ENCODE data around the gene GLOD4. TPM values are rescaled to one million over a fixed set of nuclear protein-coding genes. Genes with fewer than 3 reads are reported as not detected.

The GLOD4 gene
- total and polyA plus RNA-seq, 9 donors: 22.1 to 90.6 (median 46.0) TPM

- Histone ChIP-seq H3K4me1 (ENCODE audit: insufficient read depth) (no peaks in the 10 kb centered on the region), H3K27me3 (no peaks in the 10 kb centered on the region), H3K4me3 (no peak overlapping the region), H3K27ac (no peak overlapping the region), H3K36me3 (no peaks in the 10 kb centered on the region), H3K9me3 (no peaks in the 10 kb centered on the region)
- 89 to 92% (median 91%) methylated on average over 37 to 41 of the region's 41 CpGs for WGBS, 3 donors
- no peak for DNase-seq
- TF ChIP-seq CTCF (IDR thresholded peaks at IDR 0.05): no peak
- TF ChIP-seq POLR2A (IDR thresholded peaks at IDR 0.05): no peak
- TF ChIP-seq EP300 (IDR thresholded peaks at IDR 0.05): no peak
- intact Hi-C loops (cut with DNase I): loop anchor here in 1 of 4 donors (10.0 kb wide), 1 partner anchor 250 kb away; no protein-coding TSS in a partner anchor
Observed at GRCh38 chr17:804541-805435, 22.7 kb upstream of the GLOD4 start.

GRCh38 chr17:802901-803881, 21.1 kb upstream of the GLOD4 start:
- Histone ChIP-seq H3K27me3 (no peaks in the 10 kb centered on the region), H3K36me3 (no peaks in the 10 kb centered on the region), H3K4me1 (ENCODE audit: insufficient read depth) (no peaks in the 10 kb centered on the region), H3K9me3 (no peaks in the 10 kb centered on the region), H3K27ac (no peak overlapping the region), H3K4me3 (no peak overlapping the region)
- TF ChIP-seq EP300 (IDR thresholded peaks at IDR 0.05) (no peak), POLR2A (IDR thresholded peaks at IDR 0.05) (no peak), CTCF (IDR thresholded peaks at IDR 0.05) (no peak)
- no peak for DNase-seq
- intact Hi-C loops (cut with DNase I): loop anchor here in 1 of 4 donors (10.0 kb wide), 1 partner anchor 252 kb away; no protein-coding TSS in a partner anchor
- 78 to 85% (median 82%) methylated on average over 37 of the region's 37 CpGs for WGBS, 3 donors

- 88 to 95% (median 89%) methylated on average over 14 of the region's 14 CpGs for WGBS, 3 donors
- no peaks in the 10 kb centered on the region for H3K27me3 ChIP-seq
- intact Hi-C loops (cut with DNase I): loop anchor here in 1 of 4 donors (10.0 kb wide), 1 partner anchor 252 kb away; no protein-coding TSS in a partner anchor
- no peak overlapping the region for H3K27ac ChIP-seq
- no peaks in the 10 kb centered on the region for H3K9me3 ChIP-seq
- no peaks in the 10 kb centered on the region for H3K36me3 ChIP-seq
- no peak for DNase-seq
- no peaks in the 10 kb centered on the region for H3K4me1 ChIP-seq (ENCODE audit: insufficient read depth)
- no peak overlapping the region for H3K4me3 ChIP-seq
- TF ChIP-seq CTCF (IDR thresholded peaks at IDR 0.05) (no peak), POLR2A (IDR thresholded peaks at IDR 0.05) (no peak), EP300 (IDR thresholded peaks at IDR 0.05) (no peak)
Observed at GRCh38 chr17:802481-802880, 20.4 kb upstream of the GLOD4 start.

GRCh38 chr17:801660-802059, 19.6 kb upstream of the GLOD4 start:
- 74 to 78% (median 74%) methylated on average over 6 of the region's 6 CpGs for WGBS, 3 donors
- H3K9me3 ChIP-seq: no peaks in the 10 kb centered on the region
- TF ChIP-seq EP300 (IDR thresholded peaks at IDR 0.05): no peak
- TF ChIP-seq CTCF (IDR thresholded peaks at IDR 0.05): no peak
- TF ChIP-seq POLR2A (IDR thresholded peaks at IDR 0.05): no peak
- intact Hi-C loops (cut with DNase I): loop anchor here in 1 of 4 donors (10.0 kb wide), 1 partner anchor 253 kb away; no protein-coding TSS in a partner anchor
- no peaks in the 10 kb centered on the region for H3K36me3 ChIP-seq
- H3K4me1 ChIP-seq (ENCODE audit: insufficient read depth): no peaks in the 10 kb centered on the region
- no peak overlapping the region for H3K27ac ChIP-seq
- H3K27me3 ChIP-seq: no peaks in the 10 kb centered on the region
- no peak for DNase-seq
- no peak overlapping the region for H3K4me3 ChIP-seq

Data from ovary (tissue), 9 donors.